ENCODE data around the gene EIPR1.

GRCh38 chr2:3324036-3324386 is 53.6 kb downstream of the EIPR1 start:
- TF ChIP-seq POLR2A (IDR thresholded peaks at IDR 0.05; ENCODE audit: low read depth, low read length) (no peak), CTCF (IDR thresholded peaks at IDR 0.05; ENCODE audit: extremely low read depth in 1 of 2, insufficient read depth in 1 of 2, low read depth in 1 of 2, low read length in 2 of 2) (no peak), POLR2AphosphoS5 (IDR thresholded peaks at IDR 0.05; ENCODE audit: insufficient read depth, low read depth, low read length) (no peak), JUN (IDR thresholded peaks at IDR 0.05; ENCODE audit: borderline replicate concordance, insufficient read depth, insufficient read length, low read depth) (no peak), EZH2 (IDR thresholded peaks at IDR 0.05; ENCODE audit: borderline replicate concordance, low read depth, low read length, severe bottlenecking) (no peak), MAX (IDR thresholded peaks at IDR 0.05; ENCODE audit: insufficient read depth, insufficient read length) (no peak)
